H9 (cell line): Measurements from ENCODE around the gene TRABD2B. TPM values are rescaled to one million over a fixed set of nuclear protein-coding genes. Genes with fewer than 3 reads are reported as not detected.

Source experiments
- DNase-seq: peaks from one replicate; pipeline ENCODE4 v3.0.0-alpha.2; 2017
- H2AFZ ChIP-seq: one replicate; pipeline ENCODE4 v1.6.1; 2013; ENCODE audit warnings: mild to moderate bottlenecking, low read length, control low read depth, moderate library complexity
- H2AK5ac ChIP-seq: 2 replicates; pipeline ENCODE4 v1.6.1; 2013; ENCODE audit warnings: low read length, control low read depth, mixed read lengths; ENCODE audit not compliant: insufficient read length
- H2BK120ac ChIP-seq: one replicate; pipeline ENCODE4 v1.6.1; 2013; ENCODE audit warnings: low read depth, mild to moderate bottlenecking, low read length, control low read depth, inconsistent platforms; ENCODE audit not compliant: poor library complexity, severe bottlenecking
- H2BK12ac ChIP-seq: 2 replicates; pipeline ENCODE4 v1.6.1; 2013; ENCODE audit warnings: low read length, control low read depth, mixed read lengths, low read depth; ENCODE audit not compliant: insufficient read length
- H2BK15ac ChIP-seq: 2 replicates; pipeline ENCODE4 v1.6.1; 2013; ENCODE audit warnings: low read depth, low read length, control low read depth
- H2BK20ac ChIP-seq: one replicate; pipeline ENCODE4 v1.6.1; 2013; ENCODE audit warnings: low read depth, mild to moderate bottlenecking, low read length, control low read depth, inconsistent platforms; ENCODE audit not compliant: poor library complexity, severe bottlenecking
- H2BK5ac ChIP-seq: 2 replicates; pipeline ENCODE4 v1.6.1; 2013; ENCODE audit warnings: low read length, control low read depth, mixed read lengths; ENCODE audit not compliant: insufficient read length
- H3K14ac ChIP-seq: 2 replicates; pipeline ENCODE4 v1.6.1; 2013; ENCODE audit warnings: low read length, control low read depth; ENCODE audit not compliant: insufficient read depth
- H3K18ac ChIP-seq: 2 replicates; pipeline ENCODE4 v1.6.1; 2013; ENCODE audit warnings: low read depth, mild to moderate bottlenecking, mixed read lengths, low read length, control low read depth; ENCODE audit not compliant: insufficient read length
- H3K23ac ChIP-seq: 2 replicates; pipeline ENCODE4 v1.6.1; 2013; ENCODE audit warnings: low read length, control low read depth, mixed read lengths, low read depth; ENCODE audit not compliant: insufficient read length
- H3K23me2 ChIP-seq: 2 replicates; pipeline ENCODE4 v1.6.1; 2013; ENCODE audit warnings: low read depth, mild to moderate bottlenecking, mixed read lengths, low read length, control low read depth; ENCODE audit not compliant: insufficient read length, poor library complexity, severe bottlenecking
- H3K27ac ChIP-seq: 2 replicates; pipeline ENCODE4 v1.5.1; 2013; ENCODE audit warnings: low read length, control low read depth, mixed read lengths, low read depth; ENCODE audit not compliant: insufficient read length
- H3K27me3 ChIP-seq: 2 replicates; pipeline ENCODE4 v1.6.1; 2013; ENCODE audit warnings: low read length, control low read depth, inconsistent platforms; ENCODE audit not compliant: insufficient read depth
- H3K4ac ChIP-seq: 2 replicates; pipeline ENCODE4 v1.6.1; 2013; ENCODE audit warnings: low read depth, mild to moderate bottlenecking, control low read depth, inconsistent platforms, low read length, moderate library complexity
- H3K4me1 ChIP-seq: 2 replicates; pipeline ENCODE4 v1.6.1; 2013; ENCODE audit warnings: low read length, control low read depth, inconsistent platforms; ENCODE audit not compliant: insufficient read depth
- H3K4me2 ChIP-seq: 2 replicates; pipeline ENCODE4 v1.6.1; 2013; ENCODE audit warnings: low read length, control low read depth, mixed read lengths; ENCODE audit not compliant: insufficient read length, insufficient read depth
- H3K56ac ChIP-seq: 2 replicates; pipeline ENCODE4 v1.6.1; 2013; ENCODE audit warnings: low read depth, mild to moderate bottlenecking, mixed read lengths, low read length, control low read depth; ENCODE audit not compliant: insufficient read length
- H3K79me1 ChIP-seq: 2 replicates; pipeline ENCODE4 v1.6.1; 2013; ENCODE audit warnings: low read depth, mild to moderate bottlenecking, moderate library complexity, low read length, control low read depth, inconsistent platforms; ENCODE audit not compliant: insufficient read depth, poor library complexity, severe bottlenecking
- H3K79me2 ChIP-seq: 2 replicates; pipeline ENCODE4 v1.6.1; 2013; ENCODE audit warnings: low read length, control low read depth, inconsistent platforms; ENCODE audit not compliant: insufficient read depth
- H3K9ac ChIP-seq: 2 replicates; pipeline ENCODE4 v1.6.1; 2013; ENCODE audit warnings: low read length, control low read depth, mixed read lengths; ENCODE audit not compliant: insufficient read length; ENCODE audit errors: extremely low read depth
- H3K9me3 ChIP-seq: one replicate; pipeline ENCODE4 v1.6.1; 2013; ENCODE audit warnings: low read depth, low read length, inconsistent platforms; ENCODE audit not compliant: control insufficient read depth
- H3T11ph ChIP-seq: one replicate; pipeline ENCODE4 v1.6.1; 2013; ENCODE audit warnings: mild to moderate bottlenecking, low read length, control low read depth, inconsistent platforms
- H4K20me1 ChIP-seq: one replicate; pipeline ENCODE4 v1.6.1; 2013; ENCODE audit not compliant: control insufficient read depth, insufficient read length, insufficient read depth
- H4K5ac ChIP-seq: 2 replicates; pipeline ENCODE4 v1.6.1; 2013; ENCODE audit warnings: low read depth, mild to moderate bottlenecking, mixed read lengths, low read length, control low read depth; ENCODE audit not compliant: insufficient read length
- H4K8ac ChIP-seq: replicated peaks from 2 replicates; pipeline ENCODE4 v1.6.1; 2013; ENCODE audit warnings: low read length, control low read depth, mixed read lengths, low read depth; ENCODE audit not compliant: insufficient read length
- H4K91ac ChIP-seq: 2 replicates; pipeline ENCODE4 v1.6.1; 2013; ENCODE audit warnings: low read depth, mild to moderate bottlenecking, moderate library complexity, mixed read lengths, low read length, control low read depth; ENCODE audit not compliant: insufficient read length
- H3K27ac Mint-ChIP-seq, 3 experiments: 2 replicates in 2 of 3; 3 replicates in 1 of 3; pipeline ENCODE4 v1.8.0; 2020 to 2021; ENCODE audit warnings: mixed read lengths in 3 of 3, mild to moderate bottlenecking in 1 of 3, moderate library complexity in 1 of 3
- H3K27me3 Mint-ChIP-seq: 2 replicates; pipeline ENCODE4 v1.8.0; 2021; ENCODE audit warnings: low read depth, mild to moderate bottlenecking, moderate library complexity, mixed read lengths
- H3K36me3 Mint-ChIP-seq, 3 experiments: 2 replicates in 2 of 3; 3 replicates in 1 of 3; pipeline ENCODE4 v1.8.0; 2020 to 2021; ENCODE audit warnings: low read depth in 3 of 3, mixed read lengths in 3 of 3; ENCODE audit not compliant: insufficient read depth in 1 of 3
- H3K4me1 Mint-ChIP-seq, 2 experiments: 2 replicates each; pipeline ENCODE4 v1.8.0; 2020; ENCODE audit warnings: mixed read lengths in 2 of 2
- H3K4me3 Mint-ChIP-seq, 2 experiments: 2 replicates in 1 of 2; 3 replicates in 1 of 2; pipeline ENCODE4 v1.8.0; 2020 to 2021; ENCODE audit warnings: mild to moderate bottlenecking in 2 of 2, mixed read lengths in 2 of 2, moderate library complexity in 1 of 2
- H3K9me3 Mint-ChIP-seq, 2 experiments: 2 replicates in 1 of 2; 3 replicates in 1 of 2; pipeline ENCODE4 v1.8.0; 2020; ENCODE audit warnings: mild to moderate bottlenecking in 2 of 2, mixed read lengths in 2 of 2, moderate library complexity in 1 of 2
- WGBS: extraction: QIAGEN DNeasy Blood & Tissue Kit; methylation state at CpG from one replicate; pipeline ENCODE4 v1.1.7; 2013; ENCODE audit warnings: missing lambda C conversion rate, low lambda C conversion rate, mixed read lengths; ENCODE audit not compliant: insufficient read length; ENCODE audit errors: extremely low coverage; 5-methylcytosine and 5-hydroxymethylcytosine counted together
- total RNA-seq: library from RNA; stranded (reverse); gene quantifications from 2 replicates; pipeline ENCODE4 v1.2.1, GENCODE V29; 2021
- TF ChIP-seq, protein P1 (sequence below): fragments of 200-600 bp; sonication (generic); conservative IDR thresholded peaks from 3 replicates; pipeline ENCODE4 v1.8.0; 2021; ENCODE audit warnings: antibody characterized with exemption, mild to moderate bottlenecking

Gene TRABD2B
- total RNA-seq, 1 experiment from 2014 or later: 2.3 TPM

DNA sequence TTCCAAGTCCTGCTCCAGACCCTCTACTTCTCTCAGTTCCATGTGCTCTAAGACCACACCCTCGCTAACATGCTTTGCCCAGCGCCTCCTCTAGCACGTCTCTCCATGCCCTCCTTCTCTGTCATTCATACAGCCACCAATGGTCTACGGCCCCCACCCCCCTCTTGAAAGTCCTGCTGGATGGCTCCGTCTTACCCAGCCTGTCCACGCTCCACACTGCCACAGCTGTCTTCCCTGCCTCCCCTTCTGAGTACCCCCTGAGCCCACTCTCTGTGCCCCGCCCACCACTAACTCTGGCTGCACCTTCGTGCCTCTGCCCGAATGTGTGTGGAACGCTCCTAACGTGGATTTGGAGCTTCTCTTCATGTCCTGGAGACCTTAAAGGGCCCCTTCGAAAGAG, 244.6 kb downstream of the TRABD2B start:
- Histone ChIP-seq H3K4me2 (no peak overlapping the region), H2AK5ac (no peak overlapping the region), H3K9me3 (no peaks in the 10 kb centered on the region), H4K8ac (no peak overlapping the region), H3T11ph (no peak overlapping the region), H3K79me1 (no peaks in the 10 kb centered on the region), H3K27ac (no peak overlapping the region), H3K4me1 (no peaks in the 10 kb centered on the region), H3K9ac (no peak overlapping the region), H2BK12ac (no peak overlapping the region), H3K79me2 (no peaks in the 10 kb centered on the region), H4K5ac (no peak overlapping the region), H4K91ac (no peak overlapping the region), H2BK15ac (no peak overlapping the region), H3K4ac (no peak overlapping the region), H3K23me2 (no peaks in the 10 kb centered on the region), H3K27me3 (no peaks in the 10 kb centered on the region), H2BK5ac (no peak overlapping the region), H3K56ac (no peak overlapping the region), H2AFZ (no peak overlapping the region), H3K14ac (no peak overlapping the region), H3K18ac (no peak overlapping the region), H2BK20ac (no peak overlapping the region), H3K23ac (no peak overlapping the region), H4K20me1 (no peaks in the 10 kb centered on the region), H2BK120ac (no peak overlapping the region)
- WGBS: no CpG with 5 or more reads among the region's 12 CpGs
- DNase-seq: no peak
- TF ChIP-seq, protein P1, sequence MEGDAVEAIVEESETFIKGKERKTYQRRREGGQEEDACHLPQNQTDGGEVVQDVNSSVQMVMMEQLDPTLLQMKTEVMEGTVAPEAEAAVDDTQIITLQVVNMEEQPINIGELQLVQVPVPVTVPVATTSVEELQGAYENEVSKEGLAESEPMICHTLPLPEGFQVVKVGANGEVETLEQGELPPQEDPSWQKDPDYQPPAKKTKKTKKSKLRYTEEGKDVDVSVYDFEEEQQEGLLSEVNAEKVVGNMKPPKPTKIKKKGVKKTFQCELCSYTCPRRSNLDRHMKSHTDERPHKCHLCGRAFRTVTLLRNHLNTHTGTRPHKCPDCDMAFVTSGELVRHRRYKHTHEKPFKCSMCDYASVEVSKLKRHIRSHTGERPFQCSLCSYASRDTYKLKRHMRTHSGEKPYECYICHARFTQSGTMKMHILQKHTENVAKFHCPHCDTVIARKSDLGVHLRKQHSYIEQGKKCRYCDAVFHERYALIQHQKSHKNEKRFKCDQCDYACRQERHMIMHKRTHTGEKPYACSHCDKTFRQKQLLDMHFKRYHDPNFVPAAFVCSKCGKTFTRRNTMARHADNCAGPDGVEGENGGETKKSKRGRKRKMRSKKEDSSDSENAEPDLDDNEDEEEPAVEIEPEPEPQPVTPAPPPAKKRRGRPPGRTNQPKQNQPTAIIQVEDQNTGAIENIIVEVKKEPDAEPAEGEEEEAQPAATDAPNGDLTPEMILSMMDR: no peak
- H3K27me3 Mint-ChIP-seq: peaks cover 13% of the 10 kb centered on the region
- no peak overlapping the region; a peak in 1 of 5 replicates for H3K4me3 Mint-ChIP-seq
- no peak overlapping the region; a peak in 1 of 7 replicates for H3K27ac Mint-ChIP-seq
- H3K4me1 Mint-ChIP-seq: peaks cover 3 to 11% of the 10 kb centered on the region in 2 experiments
- no peaks in the 10 kb centered on the region for H3K36me3 Mint-ChIP-seq
- no peaks in the 10 kb centered on the region for H3K9me3 Mint-ChIP-seq
